GM18951 (cell line): Measurements from ENCODE around the gene SMARCAL1.

Experiments used
- POLR2A ChIP-seq: IDR thresholded peaks from 4 replicates; pipeline ENCODE4 v1.6.1; 2011; ENCODE audit warnings: mild to moderate bottlenecking; ENCODE audit not compliant: insufficient read length, insufficient read depth; ENCODE audit errors: extremely low read depth
- in situ Hi-C: fragments of 300-500 bp; cut with MboI; formaldehyde crosslinking; loops from one replicate; pipeline ENCODE4 v1.12.0; 2022; ENCODE audit warnings: low sequenced_read_pairs, mixed read lengths, inconsistent platforms; ENCODE audit not compliant: unreplicated experiment

SMARCAL1 gene

GRCh38 chr2:216453955-216454614, 41.8 kb downstream of the SMARCAL1 start:
- in situ Hi-C loops = no loop called here
- no peak for TF ChIP-seq POLR2A

- no peak for TF ChIP-seq POLR2A
- in situ Hi-C loops = no loop called here
Observed at GRCh38 chr2:216463148-216463547, 50.9 kb downstream of the SMARCAL1 start.

- in situ Hi-C loops = no loop called here
- TF ChIP-seq POLR2A = no peak
Observed at GRCh38 chr2:216464104-216464720, 51.9 kb downstream of the SMARCAL1 start.

GRCh38 chr2:216465579-216466195, 53.4 kb downstream of the SMARCAL1 start:
- in situ Hi-C loops = no loop called here

GRCh38 chr2:216467845-216468244, 55.6 kb downstream of the SMARCAL1 start:
- no peak for TF ChIP-seq POLR2A
- in situ Hi-C loops = no loop called here

More at GRCh38 chr2:216465579-216466195, 53.4 kb downstream of the SMARCAL1 start:
- TF ChIP-seq POLR2A = no peak

GRCh38 chr2:216469661-216470060, 57.4 kb downstream of the SMARCAL1 start:
- in situ Hi-C loops = no loop called here
- TF ChIP-seq POLR2A = no peak

GRCh38 chr2:216473187-216473586, 60.9 kb downstream of the SMARCAL1 start:
- in situ Hi-C loops = no loop called here
- TF ChIP-seq POLR2A = no peak

- in situ Hi-C loops = no loop called here
- no peak for TF ChIP-seq POLR2A
Observed at GRCh38 chr2:216474925-216475670, 62.8 kb downstream of the SMARCAL1 start.

GRCh38 chr2:216475767-216476166, 63.5 kb downstream of the SMARCAL1 start:
- in situ Hi-C loops = no loop called here
- TF ChIP-seq POLR2A = no peak

- in situ Hi-C loops = no loop called here
- no peak for TF ChIP-seq POLR2A
Observed at GRCh38 chr2:216477283-216478035, 65.2 kb downstream of the SMARCAL1 start.

- in situ Hi-C loops = no loop called here
- no peak for TF ChIP-seq POLR2A
Observed at GRCh38 chr2:216478151-216478550, 65.9 kb downstream of the SMARCAL1 start.

GRCh38 chr2:216478791-216479190, 66.5 kb downstream of the SMARCAL1 start:
- in situ Hi-C loops = no loop called here
- TF ChIP-seq POLR2A = no peak

GRCh38 chr2:216480221-216480620, 67.9 kb downstream of the SMARCAL1 start:
- TF ChIP-seq POLR2A = no peak
- in situ Hi-C loops = no loop called here
